Left ventricle myocardium inferior (tissue), 1 donor: Measurements from ENCODE around the gene FMC1. TPM values are rescaled to one million over a fixed set of nuclear protein-coding genes. Genes with fewer than 3 reads are reported as not detected.

Source experiments
- DNase-seq: peaks from one replicate; pipeline ENCODE4 v3.0.0-alpha.2; 2020
- H3K27ac ChIP-seq: fragments of 200-600 bp; replicated peaks from 2 replicates; pipeline ENCODE4 v1.8.0; 2021
- H3K27me3 ChIP-seq: fragments of 200-600 bp; 2 replicates; pipeline ENCODE4 v1.8.0; 2021; ENCODE audit warnings: low read depth
- H3K36me3 ChIP-seq: fragments of 200-600 bp; 2 replicates; pipeline ENCODE4 v1.8.0; 2021
- H3K4me1 ChIP-seq: fragments of 200-600 bp; 2 replicates; pipeline ENCODE4 v1.8.0; 2021
- H3K4me3 ChIP-seq: fragments of 200-600 bp; 2 replicates; pipeline ENCODE4 v1.8.0; 2021; ENCODE audit warnings: mild to moderate bottlenecking, moderate library complexity
- H3K9me3 ChIP-seq: fragments of 200-600 bp; replicated peaks from 2 replicates; pipeline ENCODE4 v1.8.0; 2021
- CTCF ChIP-seq: fragments of 200-600 bp; IDR thresholded peaks from 2 replicates; pipeline ENCODE4 v1.8.0; 2021; ENCODE audit warnings: antibody characterized with exemption, mild to moderate bottlenecking, borderline replicate concordance
- intact Hi-C: fragments of 100-400 bp; cut with micrococcal nuclease; formaldehyde crosslinking; loops from one replicate; pipeline ENCODE4 v1.11.0; 2022
- total RNA-seq: library from RNA; stranded (reverse); fragmentation: NEBNext Ultra II Directional; extraction: Animal tissue kit (Norgen Biotek cat#: 25700); gene quantifications from one replicate; pipeline ENCODE4 v1.2.1, GENCODE V29; 2021
- donor health status: DM: no; HTN: yes; CAD: no; lungs with severe emphysema.

Gene FMC1
- total RNA-seq, 1 donor from 2014 or later, result 49.0 TPM

- no peaks in the 10 kb centered on the region for H3K27me3 ChIP-seq
- intact Hi-C loops, result no loop called here
- H3K4me3 ChIP-seq, result no peak overlapping the region
- H3K27ac ChIP-seq, result no peak overlapping the region
- H3K9me3 ChIP-seq, result peaks cover 5% of the 10 kb centered on the region
- DNase-seq, result no peak
- TF ChIP-seq CTCF, result no peak
- no peaks in the 10 kb centered on the region for H3K36me3 ChIP-seq
- H3K4me1 ChIP-seq, result no peaks in the 10 kb centered on the region
Observed at GRCh38 chr7:139334399-139335150, 6.6 kb upstream of the FMC1 start.

GRCh38 chr7:139339025-139339424 is 2.1 kb upstream of the FMC1 start:
- no peak for DNase-seq
- no peak for TF ChIP-seq CTCF
- Histone ChIP-seq H3K4me3 (no peak overlapping the region), H3K9me3 (peaks cover 8% of the 10 kb centered on the region), H3K27me3 (no peaks in the 10 kb centered on the region), H3K36me3 (no peaks in the 10 kb centered on the region), H3K4me1 (peaks cover 31% of the 10 kb centered on the region), H3K27ac (no peak overlapping the region)
- intact Hi-C loops, result no loop called here

GRCh38 chr7:139339698-139340036 is 1.5 kb upstream of the FMC1 start:
- H3K36me3 ChIP-seq, result no peaks in the 10 kb centered on the region
- no peaks in the 10 kb centered on the region for H3K27me3 ChIP-seq
- no peak for TF ChIP-seq CTCF
- intact Hi-C loops, result no loop called here
- peaks cover 8% of the 10 kb centered on the region for H3K9me3 ChIP-seq
- H3K4me3 ChIP-seq, result peak overlapping the region; percentile 78
- no peak for DNase-seq
- H3K4me1 ChIP-seq, result peaks cover 35% of the 10 kb centered on the region
- H3K27ac ChIP-seq, result peak overlapping the region; percentile 99

- intact Hi-C loops, result no loop called here
- peaks cover 35% of the 10 kb centered on the region for H3K4me1 ChIP-seq
- peak overlapping the region; percentile 78 for H3K4me3 ChIP-seq
- no peaks in the 10 kb centered on the region for H3K27me3 ChIP-seq
- peak overlapping the region; percentile 99 for H3K27ac ChIP-seq
- TF ChIP-seq CTCF, result peak; percentile 81
- peaks cover 8% of the 10 kb centered on the region for H3K9me3 ChIP-seq
- DNase-seq, result peak; percentile 97
- H3K36me3 ChIP-seq, result peaks cover under 1% of the 10 kb centered on the region
Observed at GRCh38 chr7:139340037-139340807, 915 bp upstream of the FMC1 start.

- no peak for TF ChIP-seq CTCF
- no peak for DNase-seq
Observed at GRCh38 chr7:139340808-139341057, 404 bp upstream of the FMC1 start.

More at GRCh38 chr7:139340808-139341057, 404 bp upstream of the FMC1 start:
- Histone ChIP-seq H3K4me3 (peak overlapping the region; percentile 78), H3K27me3 (no peaks in the 10 kb centered on the region), H3K9me3 (peaks cover 8% of the 10 kb centered on the region), H3K4me1 (peaks cover 35% of the 10 kb centered on the region), H3K36me3 (peaks cover 5% of the 10 kb centered on the region), H3K27ac (peak overlapping the region; percentile 99)
- intact Hi-C loops, result no loop called here
